SU-DHL-6 (cell line): ENCODE results near the gene NPEPL1.
"Not testable (repeated sequence)": the region's sequence is repeated elsewhere in the genome, so short reads cannot be mapped to it uniquely, and the experiment has no call there.

Source experiments
- H2AFZ ChIP-seq: fragments of 200-600 bp; sonication (generic); 2 replicates; pipeline ENCODE4 v1.6.1; 2014; ENCODE audit warnings: low read depth, mild to moderate bottlenecking, moderate library complexity, mixed read lengths, antibody characterized with exemption, low read length; ENCODE audit not compliant: severe bottlenecking
- H3F3A ChIP-seq: fragments of 200-600 bp; shearing (Covaris generic); 2 replicates; pipeline ENCODE4 v1.6.0; 2016; ENCODE audit warnings: antibody characterized with exemption, mild to moderate bottlenecking; ENCODE audit not compliant: insufficient read depth
- H3K27ac ChIP-seq: fragments of 200-600 bp; sonication (generic); 2 replicates; pipeline ENCODE4 v1.5.1; 2016; ENCODE audit warnings: low read depth, mild to moderate bottlenecking, low read length, moderate library complexity, mixed read lengths
- H3K27me3 ChIP-seq: fragments of 200-600 bp; sonication (generic), shearing (Covaris generic); 2 replicates; pipeline ENCODE4 v1.6.0; 2014; ENCODE audit warnings: mild to moderate bottlenecking, low read length
- H3K36me3 ChIP-seq: fragments of 200-600 bp; sonication (generic); 2 replicates; pipeline ENCODE4 v1.6.1; 2014; ENCODE audit warnings: mild to moderate bottlenecking, low read length, mixed read lengths
- H3K4me2 ChIP-seq: fragments of 300-600, 200-600 bp; shearing (Covaris generic), sonication (generic); 2 replicates; pipeline ENCODE4 v1.6.0; 2014; ENCODE audit warnings: low read length, low read depth, mild to moderate bottlenecking; ENCODE audit not compliant: poor library complexity, severe bottlenecking
- H3K4me3 ChIP-seq: fragments of 200-600 bp; sonication (generic); 2 replicates; pipeline ENCODE4 v1.5.1; 2014; ENCODE audit warnings: antibody characterized with exemption, low read length, mild to moderate bottlenecking, mixed read lengths; ENCODE audit not compliant: insufficient read depth, poor library complexity, severe bottlenecking
- H3K79me2 ChIP-seq: fragments of 200-600 bp; sonication (generic); 2 replicates; pipeline ENCODE4 v1.6.1; 2014; ENCODE audit warnings: mild to moderate bottlenecking, low read length, moderate library complexity; ENCODE audit not compliant: insufficient read depth
- H3K9ac ChIP-seq: fragments of 200-600 bp; sonication (generic); 2 replicates; pipeline ENCODE4 v1.7.0; 2014; ENCODE audit warnings: mild to moderate bottlenecking, low read length
- H3K9me2 ChIP-seq: fragments of 200-600 bp; sonication (generic); replicated peaks from 2 replicates; pipeline ENCODE4 v1.6.1; 2014; ENCODE audit warnings: low read length; ENCODE audit not compliant: insufficient read depth
- H3K9me3 ChIP-seq: fragments of 200-600 bp; sonication (generic); 2 replicates; pipeline ENCODE4 v1.6.1; 2014; ENCODE audit warnings: low read length, mixed read lengths; ENCODE audit not compliant: insufficient read depth
- H4K20me1 ChIP-seq: fragments of 200-600 bp; sonication (generic); 2 replicates; pipeline ENCODE4 v1.6.1; 2014; ENCODE audit warnings: low read depth, mild to moderate bottlenecking, antibody characterized with exemption, low read length, moderate library complexity, mixed read lengths
- EZH2phosphoT487 ChIP-seq: fragments of 200-600 bp; sonication (generic), shearing (Covaris generic); conservative IDR thresholded peaks from 2 replicates; pipeline ENCODE4 v1.6.1; 2018; ENCODE audit warnings: mild to moderate bottlenecking, antibody characterized with exemption, low read length, moderate library complexity, mixed read lengths
- TF ChIP-seq, protein P1 (sequence below): fragments of 200-600 bp; sonication (generic); IDR thresholded peaks from one replicate; pipeline ENCODE4 v1.5.1; 2017; ENCODE audit warnings: antibody characterized with exemption, mild to moderate bottlenecking, low read length, moderate library complexity; ENCODE audit not compliant: insufficient read depth, poor library complexity, severe bottlenecking

The NPEPL1 gene

GRCh38 chr20:58755766-58756449, 63.3 kb downstream of the NPEPL1 start:
- no peaks in the 10 kb centered on the region for H3K27me3 ChIP-seq

GRCh38 chr20:58756450-58756775, 63.8 kb downstream of the NPEPL1 start:
- Histone ChIP-seq H3K4me3 (no peak overlapping the region), H3K36me3 (no peaks in the 10 kb centered on the region), H3K9me2 (no peaks in the 10 kb centered on the region), H3K27ac (no peak overlapping the region), H3K9ac (no peak overlapping the region), H4K20me1 (no peaks in the 10 kb centered on the region), H3F3A (no peaks in the 10 kb centered on the region), H3K4me2 (no peak overlapping the region), H3K27me3 (no peaks in the 10 kb centered on the region), H3K79me2 (no peaks in the 10 kb centered on the region), H2AFZ (no peak overlapping the region), H3K9me3 (no peaks in the 10 kb centered on the region)
- no peak for TF ChIP-seq EZH2phosphoT487
- TF ChIP-seq, protein P1, sequence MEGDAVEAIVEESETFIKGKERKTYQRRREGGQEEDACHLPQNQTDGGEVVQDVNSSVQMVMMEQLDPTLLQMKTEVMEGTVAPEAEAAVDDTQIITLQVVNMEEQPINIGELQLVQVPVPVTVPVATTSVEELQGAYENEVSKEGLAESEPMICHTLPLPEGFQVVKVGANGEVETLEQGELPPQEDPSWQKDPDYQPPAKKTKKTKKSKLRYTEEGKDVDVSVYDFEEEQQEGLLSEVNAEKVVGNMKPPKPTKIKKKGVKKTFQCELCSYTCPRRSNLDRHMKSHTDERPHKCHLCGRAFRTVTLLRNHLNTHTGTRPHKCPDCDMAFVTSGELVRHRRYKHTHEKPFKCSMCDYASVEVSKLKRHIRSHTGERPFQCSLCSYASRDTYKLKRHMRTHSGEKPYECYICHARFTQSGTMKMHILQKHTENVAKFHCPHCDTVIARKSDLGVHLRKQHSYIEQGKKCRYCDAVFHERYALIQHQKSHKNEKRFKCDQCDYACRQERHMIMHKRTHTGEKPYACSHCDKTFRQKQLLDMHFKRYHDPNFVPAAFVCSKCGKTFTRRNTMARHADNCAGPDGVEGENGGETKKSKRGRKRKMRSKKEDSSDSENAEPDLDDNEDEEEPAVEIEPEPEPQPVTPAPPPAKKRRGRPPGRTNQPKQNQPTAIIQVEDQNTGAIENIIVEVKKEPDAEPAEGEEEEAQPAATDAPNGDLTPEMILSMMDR = no peak

More at GRCh38 chr20:58755766-58756449, 63.3 kb downstream of the NPEPL1 start:
- Histone ChIP-seq H3K27ac (no peak overlapping the region), H3K4me2 (no peak overlapping the region), H3K9me3 (no peaks in the 10 kb centered on the region), H2AFZ (no peak overlapping the region), H4K20me1 (no peaks in the 10 kb centered on the region), H3K9me2 (no peaks in the 10 kb centered on the region), H3K79me2 (no peaks in the 10 kb centered on the region), H3K9ac (no peak overlapping the region), H3K4me3 (no peak overlapping the region), H3K36me3 (no peaks in the 10 kb centered on the region), H3F3A (no peaks in the 10 kb centered on the region)
- TF ChIP-seq EZH2phosphoT487 = no peak

GRCh38 chr20:58757647-58758046, 65.0 kb downstream of the NPEPL1 start:
- H3K9me2 ChIP-seq = not testable (repeated sequence)

DNA sequence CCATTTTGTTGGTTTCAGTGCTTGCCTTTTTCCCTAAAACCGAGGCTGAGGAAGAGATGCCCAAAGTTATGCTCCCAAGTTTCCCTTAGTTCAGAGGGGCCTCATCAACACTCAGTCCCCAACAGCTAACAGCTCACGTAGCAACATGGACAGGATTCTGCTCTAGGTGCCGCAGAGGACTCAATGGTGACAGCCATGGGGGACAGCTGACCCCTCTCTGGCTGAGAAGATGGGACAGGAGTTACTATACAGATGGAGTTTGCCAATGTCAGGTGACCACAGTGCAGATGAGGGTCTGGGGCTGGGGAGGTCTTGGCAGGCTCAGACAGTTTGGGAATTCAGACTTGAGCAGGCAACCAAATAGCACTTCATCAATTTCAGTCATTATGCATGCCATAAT, 67.3 kb downstream of the NPEPL1 start:
- H3F3A ChIP-seq = no peaks in the 10 kb centered on the region
- H3K27me3 ChIP-seq = no peaks in the 10 kb centered on the region
- H3K79me2 ChIP-seq = no peaks in the 10 kb centered on the region
- no peak overlapping the region for H3K27ac ChIP-seq
- TF ChIP-seq, protein P1 = no peak
- TF ChIP-seq EZH2phosphoT487 = no peak
- H3K9me2 ChIP-seq = no peaks in the 10 kb centered on the region
- H3K36me3 ChIP-seq = no peaks in the 10 kb centered on the region
- H3K4me2 ChIP-seq = no peak overlapping the region
- H2AFZ ChIP-seq = no peak overlapping the region
- H4K20me1 ChIP-seq = no peaks in the 10 kb centered on the region
- no peaks in the 10 kb centered on the region for H3K9me3 ChIP-seq
- H3K4me3 ChIP-seq = no peak overlapping the region
- H3K9ac ChIP-seq = no peak overlapping the region

More at GRCh38 chr20:58757647-58758046, 65.0 kb downstream of the NPEPL1 start:
- H2AFZ ChIP-seq, H3K79me2 ChIP-seq, H3K27ac ChIP-seq, H3K4me3 ChIP-seq, H4K20me1 ChIP-seq, H3K9ac ChIP-seq, H3K4me2 ChIP-seq, H3F3A ChIP-seq, H3K9me3 ChIP-seq, H3K36me3 ChIP-seq, H3K27me3 ChIP-seq: not testable (repeated sequence)
